GM12892 (cell line): ENCODE measurements around the gene FUT1.

Experiments
- POLR2A ChIP-seq: IDR thresholded peaks from 2 replicates; pipeline ENCODE4 v1.6.1; 2011; ENCODE audit warnings: low read depth, low read length, control low read depth
- POLR2AphosphoS5 ChIP-seq: IDR thresholded peaks from 2 replicates; pipeline ENCODE4 v1.6.1; 2011; ENCODE audit warnings: low read depth, low read length, control low read depth
- TAF1 ChIP-seq: IDR thresholded peaks from 2 replicates; pipeline ENCODE4 v1.6.1; 2011; ENCODE audit warnings: low read depth, mild to moderate bottlenecking, control low read depth, low read length, borderline replicate concordance

GRCh38 chr19:48756212-48756611 is 3.8 kb upstream of the FUT1 start:
- TF ChIP-seq TAF1 (no peak), POLR2AphosphoS5 (no peak), POLR2A (no peak)
